Stomach (tissue), 9 donors: Measurements from ENCODE around the gene LINC01488. TPM values are rescaled to one million over a fixed set of nuclear protein-coding genes. Genes with fewer than 3 reads are reported as not detected.

Source experiments
- DNase-seq, 2 donors: peaks; one replicate each; pipeline versions ENCODE4 v3.0.0 to v3.0.0-alpha.2; 2013 to 2019
- H3K27ac ChIP-seq, 5 donors: fragments of 200-600 bp in 4 of 5; sonication (generic) in 4 of 5; one replicate each; pipeline ENCODE4 v1.5.1; 2013 to 2019; ENCODE audit warnings: mild to moderate bottlenecking in 1 of 5, moderate library complexity in 1 of 5
- H3K27me3 ChIP-seq, 3 donors: fragments of 200-600 bp; sonication (generic); one replicate each; pipeline ENCODE4 v1.5.1; 2017 to 2019; ENCODE audit warnings: mixed run types in 1 of 3
- H3K36me3 ChIP-seq, 4 donors: fragments of 200-600 bp; sonication (generic); 1 replicate in 3 of 4; 2 replicates in 1 of 4; pipeline ENCODE4 v1.5.1; 2016 to 2019
- H3K4me1 ChIP-seq, 4 donors: fragments of 200-600 bp; sonication (generic); one replicate each; pipeline ENCODE4 v1.5.1; 2016 to 2019
- H3K4me3 ChIP-seq, 4 donors: fragments of 200-600 bp; sonication (generic) in 3 of 4; one replicate each; pipeline ENCODE4 v1.5.1; 2016 to 2019; ENCODE audit warnings: mild to moderate bottlenecking in 1 of 4
- H3K9me3 ChIP-seq, 4 donors: fragments of 200-600 bp; sonication (generic); one replicate each; pipeline ENCODE4 v1.5.1; 2016 to 2019
- EP300 ChIP-seq: sonication (generic); formaldehyde crosslinking; IDR thresholded peaks from one replicate; pipeline ENCODE4 v1.6.1; 2017; ENCODE audit warnings: antibody characterized with exemption
- POLR2A ChIP-seq, 4 donors: fragments of 450-650 bp; IDR thresholded peaks; one replicate each; pipeline ENCODE4 v1.6.1; 2016; ENCODE audit warnings: antibody characterized with exemption in 4 of 4, control low read depth in 2 of 4, mild to moderate bottlenecking in 1 of 4, moderate library complexity in 1 of 4
- POLR2AphosphoS5 ChIP-seq, 3 donors: sonication (generic); formaldehyde crosslinking; IDR thresholded peaks; one replicate each; pipeline ENCODE4 v1.6.1; 2016; ENCODE audit warnings: antibody characterized with exemption in 3 of 3
- WGBS, 5 donors: extraction: QIAGEN DNeasy Blood & Tissue Kit in 3 of 5; methylation state at CpG; one replicate each; pipeline versions ENCODE4 v1.1.5 to v1.1.7; 2013 to 2018; 5-methylcytosine and 5-hydroxymethylcytosine counted together
- intact Hi-C: fragments of 100-400 bp; cut with DNase I; formaldehyde crosslinking; loops from one replicate; pipeline ENCODE4 v1.15.1; 2023; ENCODE audit warnings: low total_unique reads
- polyA plus RNA-seq, 3 donors: library from polyadenylated mRNA; stranded (reverse); fragments of 200-250 nt; gene quantifications; one replicate each; pipeline ENCODE4 v1.2.3, GENCODE V29; 2013
- total RNA-seq, 5 donors: library from RNA; depleted of rRNA; stranded (reverse); fragments of >200 nt; gene quantifications; one replicate each; pipeline versions ENCODE4 v1.1.0 to v1.2.3, GENCODE V29; 2014 to 2016
- TF ChIP-seq, protein P1 (sequence below), 7 experiments: fragments of 450-650 bp in 4 of 7; fragments of 200-600 bp in 3 of 7; sonication (generic) in 3 of 7; IDR thresholded peaks; one replicate each; pipeline ENCODE4 v1.5.1; 2016 to 2019; ENCODE audit warnings: antibody characterized with exemption in 7 of 7, control low read depth in 2 of 7, mild to moderate bottlenecking in 1 of 7
- donor health status: healthy with polysubstance abuse.
- donor health status: Bipolar disorder and iron deficiency.
- donor health status: healthy.

LINC01488 gene
- total and polyA plus RNA-seq, 8 donors: not detected

DNA sequence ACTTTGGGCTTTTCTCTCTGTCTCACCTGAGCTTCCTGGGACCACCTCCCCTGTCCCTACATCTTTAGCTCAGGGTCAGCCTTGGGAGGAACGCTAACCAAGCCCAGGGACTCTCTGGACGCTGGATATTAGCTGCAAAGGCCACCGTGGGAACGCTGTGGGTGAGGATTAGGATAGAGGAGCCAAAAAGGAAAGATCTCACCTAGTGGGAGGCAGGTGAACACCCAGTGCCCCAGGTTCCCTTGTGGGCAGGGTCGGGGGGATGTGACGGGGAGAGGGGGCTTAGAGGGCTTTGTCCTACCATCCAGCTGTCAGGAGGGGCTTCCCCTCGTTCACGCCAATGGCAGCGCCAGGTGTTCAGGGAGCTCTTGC is 50.2 kb downstream of the LINC01488 start:
- TF ChIP-seq, protein P1, sequence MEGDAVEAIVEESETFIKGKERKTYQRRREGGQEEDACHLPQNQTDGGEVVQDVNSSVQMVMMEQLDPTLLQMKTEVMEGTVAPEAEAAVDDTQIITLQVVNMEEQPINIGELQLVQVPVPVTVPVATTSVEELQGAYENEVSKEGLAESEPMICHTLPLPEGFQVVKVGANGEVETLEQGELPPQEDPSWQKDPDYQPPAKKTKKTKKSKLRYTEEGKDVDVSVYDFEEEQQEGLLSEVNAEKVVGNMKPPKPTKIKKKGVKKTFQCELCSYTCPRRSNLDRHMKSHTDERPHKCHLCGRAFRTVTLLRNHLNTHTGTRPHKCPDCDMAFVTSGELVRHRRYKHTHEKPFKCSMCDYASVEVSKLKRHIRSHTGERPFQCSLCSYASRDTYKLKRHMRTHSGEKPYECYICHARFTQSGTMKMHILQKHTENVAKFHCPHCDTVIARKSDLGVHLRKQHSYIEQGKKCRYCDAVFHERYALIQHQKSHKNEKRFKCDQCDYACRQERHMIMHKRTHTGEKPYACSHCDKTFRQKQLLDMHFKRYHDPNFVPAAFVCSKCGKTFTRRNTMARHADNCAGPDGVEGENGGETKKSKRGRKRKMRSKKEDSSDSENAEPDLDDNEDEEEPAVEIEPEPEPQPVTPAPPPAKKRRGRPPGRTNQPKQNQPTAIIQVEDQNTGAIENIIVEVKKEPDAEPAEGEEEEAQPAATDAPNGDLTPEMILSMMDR (IDR thresholded peaks at IDR 0.05): no peak
- no peak for TF ChIP-seq POLR2A (IDR thresholded peaks at IDR 0.05)
- TF ChIP-seq EP300: no peak
- no peak for TF ChIP-seq POLR2AphosphoS5 (IDR thresholded peaks at IDR 0.05)
- no peak for DNase-seq
- intact Hi-C loops: no loop called here
- Histone ChIP-seq H3K4me1 (peaks cover 0 to 5% (median 2%) of the 10 kb centered on the region in 4 donors), H3K27me3 (peaks cover 0 to 18% (median 0%) of the 10 kb centered on the region in 3 donors), H3K9me3 (no peaks in the 10 kb centered on the region), H3K27ac (no peak overlapping the region), H3K36me3 (no peaks in the 10 kb centered on the region), H3K4me3 (no peak overlapping the region)
- WGBS, 5 donors: 82 to 89% (median 86%) methylated on average over 9 of the region's 9 CpGs

DNA sequence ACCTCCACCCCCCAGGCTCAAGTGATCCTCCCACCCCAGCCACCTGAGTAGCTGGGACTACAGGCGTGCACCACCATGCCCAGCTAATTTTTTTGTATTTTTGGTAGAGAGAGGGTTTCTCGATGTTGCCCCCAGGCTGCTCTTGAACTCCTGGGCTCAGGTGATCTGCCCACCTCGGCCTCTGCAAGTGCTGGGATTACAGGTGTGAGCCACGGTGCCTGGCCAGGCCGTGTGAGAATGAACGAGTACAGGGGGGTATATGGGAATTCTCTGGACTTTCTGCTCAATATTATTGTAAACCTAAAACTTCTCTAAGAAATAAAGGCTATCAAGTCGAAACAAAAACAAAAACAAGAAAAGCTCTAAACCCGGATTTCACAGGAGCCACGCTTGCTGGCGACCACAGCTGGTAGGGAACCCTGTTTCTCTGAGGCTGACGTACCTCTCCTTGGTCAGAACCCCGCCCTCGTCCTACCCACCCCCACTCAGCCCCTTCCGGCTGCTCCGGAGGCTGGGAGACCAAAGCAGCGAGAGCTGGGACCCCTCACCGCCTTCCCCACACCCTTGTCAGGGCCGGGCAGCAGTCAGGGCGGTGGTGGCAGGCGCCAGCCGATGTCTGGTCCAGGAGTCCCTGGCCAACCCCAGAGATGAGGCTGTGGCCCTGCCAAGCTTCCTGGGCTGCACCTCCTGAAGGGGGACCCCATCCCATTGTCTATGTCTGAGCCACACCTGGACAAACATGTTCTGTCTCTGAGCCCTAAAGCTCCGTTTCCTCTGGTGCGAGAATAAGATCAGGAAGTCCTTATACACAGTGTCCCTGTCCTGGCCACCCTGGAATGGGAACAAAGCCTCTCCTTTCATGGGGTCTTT is 52.1 kb downstream of the LINC01488 start:
- intact Hi-C loops: no loop called here
- Histone ChIP-seq H3K27ac (no peak overlapping the region), H3K9me3 (no peaks in the 10 kb centered on the region), H3K36me3 (no peaks in the 10 kb centered on the region), H3K4me1 (peaks cover 0 to 5% (median 2%) of the 10 kb centered on the region in 4 donors), H3K4me3 (no peak overlapping the region), H3K27me3 (peaks cover 0 to 18% (median 0%) of the 10 kb centered on the region in 3 donors)
- no peak for TF ChIP-seq POLR2AphosphoS5 (IDR thresholded peaks at IDR 0.05)
- no peak for TF ChIP-seq POLR2A (IDR thresholded peaks at IDR 0.05)
- TF ChIP-seq EP300: no peak
- TF ChIP-seq, protein P1 (IDR thresholded peaks at IDR 0.05): no peak
- WGBS, 5 donors: 63 to 76% (median 66%) methylated on average over 21 to 23 of the region's 23 CpGs
- DNase-seq: no peak

DNA sequence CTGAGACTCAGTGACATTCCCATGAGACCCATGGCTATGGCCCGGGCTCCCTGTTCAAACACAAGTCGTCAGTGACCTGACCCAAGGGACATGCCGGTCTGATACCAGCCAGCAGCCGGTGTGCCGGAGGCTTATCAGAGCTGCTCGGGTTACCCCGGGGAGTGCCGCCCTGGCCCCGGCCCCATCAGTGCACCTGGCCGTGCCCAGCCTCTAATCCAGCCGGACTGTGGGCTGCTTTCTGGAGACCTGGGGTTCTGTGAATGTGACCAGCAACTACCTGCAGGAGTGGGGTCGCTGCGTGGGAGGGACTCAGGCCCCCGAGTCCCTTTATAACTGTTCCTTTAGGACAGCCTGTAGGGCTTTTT is 52.7 kb downstream of the LINC01488 start:
- Histone ChIP-seq H3K4me1 (peaks cover 0 to 5% (median 3%) of the 10 kb centered on the region in 4 donors), H3K4me3 (no peak overlapping the region), H3K9me3 (no peaks in the 10 kb centered on the region), H3K36me3 (no peaks in the 10 kb centered on the region), H3K27me3 (peaks cover 0 to 16% (median 0%) of the 10 kb centered on the region in 3 donors), H3K27ac (no peak overlapping the region)
- peak; percentile 37 to 69 for DNase-seq
- WGBS, 5 donors: 22 to 57% (median 30%) methylated on average over 3 to 14 of the region's 14 CpGs
- TF ChIP-seq POLR2A (IDR thresholded peaks at IDR 0.05): no peak
- no peak for TF ChIP-seq POLR2AphosphoS5 (IDR thresholded peaks at IDR 0.05)
- TF ChIP-seq, protein P1 (IDR thresholded peaks at IDR 0.05): no peak
- TF ChIP-seq EP300: no peak
- intact Hi-C loops: no loop called here

DNA sequence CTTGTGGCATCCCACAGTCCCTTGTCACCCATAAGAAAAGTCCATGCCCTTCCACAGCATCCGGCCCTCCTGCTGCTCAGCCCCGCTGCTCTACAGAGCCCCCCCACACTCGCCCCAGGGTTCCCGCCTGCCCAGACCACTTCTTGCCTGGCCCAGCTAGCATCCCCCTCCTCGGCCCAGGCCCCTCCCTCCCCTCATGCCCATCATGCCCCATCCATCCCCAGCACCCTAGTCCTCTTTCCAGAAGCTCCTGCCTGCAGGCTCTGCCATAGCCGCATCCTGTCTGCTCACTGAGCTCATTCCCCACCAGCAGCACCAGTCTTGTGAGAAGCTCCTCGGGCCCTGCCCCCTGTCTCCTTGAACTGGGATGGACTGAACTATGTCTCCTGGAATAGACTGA is 54.4 kb downstream of the LINC01488 start:
- DNase-seq: no peak
- Histone ChIP-seq H3K9me3 (no peaks in the 10 kb centered on the region), H3K4me1 (peaks cover 0 to 14% (median 6%) of the 10 kb centered on the region in 4 donors), H3K27ac (no peak overlapping the region), H3K36me3 (no peaks in the 10 kb centered on the region), H3K27me3 (peaks cover 0 to 6% (median 0%) of the 10 kb centered on the region in 3 donors), H3K4me3 (no peak overlapping the region)
- WGBS, 5 donors: 83 to 93% (median 88%) methylated on average over 6 to 7 of the region's 7 CpGs
- TF ChIP-seq EP300 (no peak), POLR2AphosphoS5 (IDR thresholded peaks at IDR 0.05) (no peak), POLR2A (IDR thresholded peaks at IDR 0.05) (no peak)
- TF ChIP-seq, protein P1 (IDR thresholded peaks at IDR 0.05): no peak
- intact Hi-C loops: no loop called here
